HCT116 (cell line): ENCODE measurements around the gene THSD4. TPM values are rescaled to one million over a fixed set of nuclear protein-coding genes. Genes with fewer than 3 reads are reported as not detected.

Source experiments
- ATAC-seq: fragments of 200-7000 bp; cut with Tn5 transposase; 2 replicates; pipeline ENCODE4 v1.9.1; 2020; ENCODE audit warnings: mild to moderate bottlenecking, moderate library complexity
- BruUV-seq: library from RNA; stranded (reverse); fragments of 400-500 nt; replicated peaks from 2 replicates; lab custom pipeline; 2021; lab: Mats Ljungman, UMichigan
- CTCF ChIA-PET: fragments of 300-600 bp; sonication (Branson Sonifier 250); formaldehyde crosslinking; loops from one replicate; lab custom pipeline; 2021; ENCODE audit warnings: antibody characterized with exemption; lab: Charles Lee
- POLR2A ChIA-PET: fragments of 300-600, 350-600 bp; sonication (Branson Sonifier 250); formaldehyde crosslinking; loops from one replicate; lab custom pipeline; 2021; ENCODE audit warnings: antibody characterized with exemption; lab: Charles Lee
- RAD21 ChIA-PET, 2 experiments: fragments of 300-600 bp; sonication (Branson Sonifier 250); formaldehyde crosslinking; loops; one replicate each; lab custom pipeline; 2023; ENCODE audit warnings: low total read pairs in 2 of 2; ENCODE audit not compliant: uncharacterized antibody in 2 of 2, unreplicated experiment in 2 of 2, low non-redundant PET in 1 of 2; lab: Charles Lee
- DNase-seq: peaks from one replicate; pipeline ENCODE4 v3.0.0-alpha.2; 2010; ENCODE audit warnings: low read depth, low spot score
- H2AFZ ChIP-seq: fragments of 200-600 bp; shearing (Covaris generic), sonication (generic); 2 replicates; pipeline ENCODE4 v1.6.1; 2017; ENCODE audit warnings: low read depth, mixed run types, mixed read lengths, antibody characterized with exemption, low read length; ENCODE audit not compliant: poor library complexity, severe bottlenecking
- H3K27ac ChIP-seq: 2 replicates; pipeline ENCODE4 v1.5.1; 2012; ENCODE audit warnings: low read depth, low read length
- H3K27me3 ChIP-seq: fragments of 200-600 bp; sonication (generic); 2 replicates; pipeline ENCODE4 v1.6.1; 2016; ENCODE audit warnings: mixed run types, low read length, mixed read lengths; ENCODE audit not compliant: insufficient read depth
- H3K36me3 ChIP-seq, 2 experiments: fragments of 200-500 bp in 1 of 2; fragments of 200-600 bp in 1 of 2; sonication (Bioruptor generic) in 1 of 2; sonication (generic) in 1 of 2; 2 replicates each; pipeline versions ENCODE4 v1.5.1 to v1.6.1; 2014 to 2016; ENCODE audit warnings: low read length in 2 of 2, inconsistent platforms in 1 of 2, mixed read lengths in 1 of 2, mixed run types in 1 of 2; ENCODE audit not compliant: insufficient read depth in 2 of 2, control insufficient read depth in 1 of 2
- H3K4me1 ChIP-seq, 2 experiments: fragments of 200-600 bp in 1 of 2; sonication (generic) in 1 of 2; 2 replicates each; pipeline versions ENCODE4 v1.5.1 to v1.6.1; 2012 to 2017; ENCODE audit warnings: low read length in 2 of 2, inconsistent platforms in 1 of 2, mild to moderate bottlenecking in 1 of 2, mixed read lengths in 1 of 2, mixed run types in 1 of 2, moderate library complexity in 1 of 2; ENCODE audit not compliant: insufficient read depth in 2 of 2, control insufficient read depth in 1 of 2
- H3K4me2 ChIP-seq: fragments of 200-600 bp; sonication (generic); 2 replicates; pipeline ENCODE4 v1.6.1; 2017; ENCODE audit warnings: mixed run types, low read length, mixed read lengths
- H3K4me3 ChIP-seq, 2 experiments: fragments of 200-600 bp in 1 of 2; sonication (generic) in 1 of 2; replicated peaks in 1 of 2; 2 replicates each; pipeline ENCODE4 v1.5.1; 2011 to 2016; ENCODE audit warnings: low read length in 2 of 2, control low read depth in 1 of 2, low read depth in 1 of 2, mild to moderate bottlenecking in 1 of 2, mixed read lengths in 1 of 2, mixed run types in 1 of 2
- H3K79me2 ChIP-seq: fragments of 200-600 bp; sonication (generic); 2 replicates; pipeline ENCODE4 v1.6.1; 2017; ENCODE audit warnings: mild to moderate bottlenecking, mixed run types, low read length, moderate library complexity, mixed read lengths; ENCODE audit not compliant: insufficient read depth
- H3K9ac ChIP-seq: fragments of 200-600 bp; sonication (generic); 2 replicates; pipeline ENCODE4 v1.6.1; 2016; ENCODE audit warnings: low read length, mixed read lengths
- H3K9me2 ChIP-seq: fragments of 200-600 bp; sonication (generic), shearing (Covaris generic); 2 replicates; pipeline ENCODE4 v1.6.1; 2017; ENCODE audit warnings: mixed run types, mild to moderate bottlenecking, moderate library complexity; ENCODE audit not compliant: insufficient read depth
- H3K9me3 ChIP-seq, 2 experiments: fragments of 200-500 bp in 1 of 2; fragments of 200-600 bp in 1 of 2; sonication (Bioruptor generic) in 1 of 2; sonication (generic) in 1 of 2; 2 replicates each; pipeline ENCODE4 v1.6.1; 2014 to 2017; ENCODE audit warnings: low read length in 2 of 2, mixed read lengths in 2 of 2, inconsistent platforms in 1 of 2, low read depth in 1 of 2, mild to moderate bottlenecking in 1 of 2, mixed run types in 1 of 2, moderate library complexity in 1 of 2; ENCODE audit not compliant: control insufficient read depth in 1 of 2, insufficient read depth in 1 of 2
- H4K20me1 ChIP-seq: fragments of 200-600 bp; sonication (generic), shearing (Covaris generic); 2 replicates; pipeline ENCODE4 v1.6.1; 2017; ENCODE audit warnings: mixed run types, mild to moderate bottlenecking, moderate library complexity; ENCODE audit not compliant: insufficient read depth
- CBX3 ChIP-seq: IDR thresholded peaks from 2 replicates; pipeline ENCODE4 v1.6.1; 2012; ENCODE audit warnings: low read depth
- CEBPB ChIP-seq: IDR thresholded peaks from 2 replicates; pipeline ENCODE4 v1.6.1; 2012; ENCODE audit warnings: low read depth
- CTCF ChIP-seq, 3 experiments: fragments of 200-600 bp in 1 of 3; sonication (generic) in 1 of 3; IDR thresholded peaks in 2 of 3; conservative IDR thresholded peaks in 1 of 3; 2 replicates each; pipeline ENCODE4 v1.5.1; 2012 to 2017; ENCODE audit warnings: low read depth in 2 of 3, low read length in 2 of 3, antibody characterized with exemption in 1 of 3, borderline replicate concordance in 1 of 3, control low read depth in 1 of 3, mild to moderate bottlenecking in 1 of 3, mixed read lengths in 1 of 3, mixed run types in 1 of 3, moderate library complexity in 1 of 3; ENCODE audit not compliant: insufficient read depth in 1 of 3
- EZH2phosphoT487 ChIP-seq: fragments of 200-600 bp; IDR thresholded peaks from 2 replicates; pipeline ENCODE4 v1.6.1; 2018; ENCODE audit warnings: antibody characterized with exemption, borderline replicate concordance
- JUND ChIP-seq: IDR thresholded peaks from 2 replicates; pipeline ENCODE4 v1.6.1; 2012
- MAX ChIP-seq: IDR thresholded peaks from 2 replicates; pipeline ENCODE4 v1.6.1; 2012
- POLR2A ChIP-seq: IDR thresholded peaks from 2 replicates; pipeline ENCODE4 v1.7.0; 2011; ENCODE audit warnings: borderline replicate concordance; ENCODE audit not compliant: insufficient read depth, insufficient read length; ENCODE audit errors: extremely low read depth
- POLR2AphosphoS5 ChIP-seq: IDR thresholded peaks from 2 replicates; pipeline ENCODE4 v1.6.1; 2011; ENCODE audit warnings: mild to moderate bottlenecking, low read depth, low read length, moderate library complexity
- RAD21 ChIP-seq: IDR thresholded peaks from 2 replicates; pipeline ENCODE4 v1.6.1; 2012; ENCODE audit warnings: low read depth, mild to moderate bottlenecking
- SIN3A ChIP-seq: IDR thresholded peaks from 2 replicates; pipeline ENCODE4 v1.6.1; 2012; ENCODE audit warnings: low read depth
- SP1 ChIP-seq: IDR thresholded peaks from 2 replicates; pipeline ENCODE4 v1.6.1; 2012; ENCODE audit warnings: low read depth
- SRF ChIP-seq: IDR thresholded peaks from 2 replicates; pipeline ENCODE4 v1.6.1; 2012; ENCODE audit warnings: low read depth
- YY1 ChIP-seq: IDR thresholded peaks from 2 replicates; pipeline ENCODE4 v1.6.1; 2011; ENCODE audit warnings: low read length, low read depth, moderate library complexity, mild to moderate bottlenecking; ENCODE audit not compliant: insufficient replicate concordance; ENCODE audit errors: extremely low read depth
- intact Hi-C: fragments of 100-400 bp; cut with micrococcal nuclease; formaldehyde crosslinking; loops from 2 replicates; pipeline ENCODE4 v1.10.0; 2022
- total RNA-seq: library from RNA; stranded (reverse); gene quantifications from one replicate; pipeline ENCODE4 v1.2.1, GENCODE V29; 2021; ENCODE audit not compliant: unreplicated experiment
- TF ChIP-seq, protein P1 (sequence below): IDR thresholded peaks from 2 replicates; pipeline ENCODE4 v1.6.1; 2012
- TF ChIP-seq, protein P2 (sequence below): IDR thresholded peaks from 2 replicates; pipeline ENCODE4 v1.6.1; 2012; ENCODE audit warnings: low read depth

The THSD4 gene
- total RNA-seq, 1 experiment from 2014 or later: 30.5 TPM

DNA sequence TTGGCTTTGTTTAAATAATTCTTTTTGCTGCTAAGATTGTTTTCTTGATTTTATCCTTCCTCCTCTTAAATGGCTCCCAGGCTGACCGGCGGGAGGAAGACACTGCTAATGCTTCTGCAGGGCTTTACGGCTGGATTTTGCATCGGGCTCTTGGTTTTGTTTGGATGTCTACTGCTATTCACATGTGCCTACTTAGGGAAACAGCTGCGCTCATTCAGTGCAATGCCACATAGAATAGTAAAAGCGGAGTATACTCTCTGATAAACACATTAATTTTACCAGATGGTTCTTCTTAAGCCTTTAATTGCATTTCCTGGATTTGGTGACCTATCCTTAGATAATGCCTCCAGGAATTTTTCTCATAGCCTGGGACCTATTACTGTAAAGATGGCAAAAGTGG lies 146.6 kb downstream of the THSD4 start:
- intact Hi-C loops: no loop called here
- POLR2A ChIA-PET: no interaction called here
- no peaks in the 10 kb centered on the region; a peak in 1 of 4 replicates for H3K4me1 ChIP-seq
- H3K4me2 ChIP-seq: no peak overlapping the region
- no peaks in the 10 kb centered on the region for H3K9me3 ChIP-seq
- no peak overlapping the region for H3K9ac ChIP-seq
- H3K36me3 ChIP-seq: no peaks in the 10 kb centered on the region
- no peak overlapping the region for H3K4me3 ChIP-seq
- H3K27ac ChIP-seq: no peak overlapping the region
- RAD21 ChIA-PET: no interaction called here
- BruUV-seq: no TSS peak
- ATAC-seq (no peak), DNase-seq (no peak)
- no peaks in the 10 kb centered on the region for H3K9me2 ChIP-seq
- TF ChIP-seq JUND: no peak
- TF ChIP-seq, protein P1, sequence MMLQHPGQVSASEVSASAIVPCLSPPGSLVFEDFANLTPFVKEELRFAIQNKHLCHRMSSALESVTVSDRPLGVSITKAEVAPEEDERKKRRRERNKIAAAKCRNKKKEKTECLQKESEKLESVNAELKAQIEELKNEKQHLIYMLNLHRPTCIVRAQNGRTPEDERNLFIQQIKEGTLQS: no peak
- H4K20me1 ChIP-seq: no peaks in the 10 kb centered on the region
- H3K27me3 ChIP-seq: no peaks in the 10 kb centered on the region
- CTCF ChIA-PET: no interaction called here
- H3K79me2 ChIP-seq: no peaks in the 10 kb centered on the region
- H2AFZ ChIP-seq: no peak overlapping the region

GRCh38 chr15:71262599-71262998 lies 147.3 kb downstream of the THSD4 start:
- ChIA-PET RAD21 (no interaction called here), POLR2A (no interaction called here), CTCF (interaction anchor here (1.3 kb wide), 1 partner anchor 178 kb away, joined by 3 read pairs; no protein-coding TSS in a partner anchor)
- H3K4me2 ChIP-seq: no peak overlapping the region
- BruUV-seq: no TSS peak
- no peak overlapping the region for H3K4me3 ChIP-seq
- DNase-seq: no peak
- intact Hi-C loops: no loop called here
- ATAC-seq: no peak
- H3K4me1 ChIP-seq: no peaks in the 10 kb centered on the region; a peak in 1 of 4 replicates
- H3K9ac ChIP-seq: no peak overlapping the region
- H3K27me3 ChIP-seq: no peaks in the 10 kb centered on the region
- TF ChIP-seq YY1: no peak
- TF ChIP-seq CTCF (IDR thresholded peaks at IDR 0.05 in 2 of 3, conservative IDR thresholded peaks at IDR 0.05 in 1 of 3; ENCODE audit: borderline replicate concordance in 1 of 3, insufficient read depth in 1 of 3, low read depth in 2 of 3, low read length in 2 of 3): no peak
- TF ChIP-seq CEBPB: no peak
- TF ChIP-seq SIN3A: no peak
- no peak for TF ChIP-seq POLR2A
- TF ChIP-seq, protein P2, sequence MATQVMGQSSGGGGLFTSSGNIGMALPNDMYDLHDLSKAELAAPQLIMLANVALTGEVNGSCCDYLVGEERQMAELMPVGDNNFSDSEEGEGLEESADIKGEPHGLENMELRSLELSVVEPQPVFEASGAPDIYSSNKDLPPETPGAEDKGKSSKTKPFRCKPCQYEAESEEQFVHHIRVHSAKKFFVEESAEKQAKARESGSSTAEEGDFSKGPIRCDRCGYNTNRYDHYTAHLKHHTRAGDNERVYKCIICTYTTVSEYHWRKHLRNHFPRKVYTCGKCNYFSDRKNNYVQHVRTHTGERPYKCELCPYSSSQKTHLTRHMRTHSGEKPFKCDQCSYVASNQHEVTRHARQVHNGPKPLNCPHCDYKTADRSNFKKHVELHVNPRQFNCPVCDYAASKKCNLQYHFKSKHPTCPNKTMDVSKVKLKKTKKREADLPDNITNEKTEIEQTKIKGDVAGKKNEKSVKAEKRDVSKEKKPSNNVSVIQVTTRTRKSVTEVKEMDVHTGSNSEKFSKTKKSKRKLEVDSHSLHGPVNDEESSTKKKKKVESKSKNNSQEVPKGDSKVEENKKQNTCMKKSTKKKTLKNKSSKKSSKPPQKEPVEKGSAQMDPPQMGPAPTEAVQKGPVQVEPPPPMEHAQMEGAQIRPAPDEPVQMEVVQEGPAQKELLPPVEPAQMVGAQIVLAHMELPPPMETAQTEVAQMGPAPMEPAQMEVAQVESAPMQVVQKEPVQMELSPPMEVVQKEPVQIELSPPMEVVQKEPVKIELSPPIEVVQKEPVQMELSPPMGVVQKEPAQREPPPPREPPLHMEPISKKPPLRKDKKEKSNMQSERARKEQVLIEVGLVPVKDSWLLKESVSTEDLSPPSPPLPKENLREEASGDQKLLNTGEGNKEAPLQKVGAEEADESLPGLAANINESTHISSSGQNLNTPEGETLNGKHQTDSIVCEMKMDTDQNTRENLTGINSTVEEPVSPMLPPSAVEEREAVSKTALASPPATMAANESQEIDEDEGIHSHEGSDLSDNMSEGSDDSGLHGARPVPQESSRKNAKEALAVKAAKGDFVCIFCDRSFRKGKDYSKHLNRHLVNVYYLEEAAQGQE: no peak
- TF ChIP-seq RAD21: no peak
- TF ChIP-seq EZH2phosphoT487: no peak
- TF ChIP-seq, protein P1: no peak
- TF ChIP-seq MAX: no peak
- TF ChIP-seq SRF: no peak
- no peak for TF ChIP-seq POLR2AphosphoS5
- TF ChIP-seq SP1: no peak
- no peak for TF ChIP-seq CBX3
- H3K9me3 ChIP-seq: no peaks in the 10 kb centered on the region
- no peak overlapping the region for H2AFZ ChIP-seq
- H3K27ac ChIP-seq: no peak overlapping the region
- no peaks in the 10 kb centered on the region for H4K20me1 ChIP-seq
- H3K9me2 ChIP-seq: no peaks in the 10 kb centered on the region
- no peaks in the 10 kb centered on the region for H3K79me2 ChIP-seq
- H3K36me3 ChIP-seq: no peaks in the 10 kb centered on the region
